Measurements from ENCODE around the gene ASXL1. TPM values are rescaled to one million over a fixed set of nuclear protein-coding genes. Genes with fewer than 3 reads are reported as not detected.

Gene ASXL1
- total RNA-seq, 1 donor from 2014 or later, result 70.2 TPM

DNA sequence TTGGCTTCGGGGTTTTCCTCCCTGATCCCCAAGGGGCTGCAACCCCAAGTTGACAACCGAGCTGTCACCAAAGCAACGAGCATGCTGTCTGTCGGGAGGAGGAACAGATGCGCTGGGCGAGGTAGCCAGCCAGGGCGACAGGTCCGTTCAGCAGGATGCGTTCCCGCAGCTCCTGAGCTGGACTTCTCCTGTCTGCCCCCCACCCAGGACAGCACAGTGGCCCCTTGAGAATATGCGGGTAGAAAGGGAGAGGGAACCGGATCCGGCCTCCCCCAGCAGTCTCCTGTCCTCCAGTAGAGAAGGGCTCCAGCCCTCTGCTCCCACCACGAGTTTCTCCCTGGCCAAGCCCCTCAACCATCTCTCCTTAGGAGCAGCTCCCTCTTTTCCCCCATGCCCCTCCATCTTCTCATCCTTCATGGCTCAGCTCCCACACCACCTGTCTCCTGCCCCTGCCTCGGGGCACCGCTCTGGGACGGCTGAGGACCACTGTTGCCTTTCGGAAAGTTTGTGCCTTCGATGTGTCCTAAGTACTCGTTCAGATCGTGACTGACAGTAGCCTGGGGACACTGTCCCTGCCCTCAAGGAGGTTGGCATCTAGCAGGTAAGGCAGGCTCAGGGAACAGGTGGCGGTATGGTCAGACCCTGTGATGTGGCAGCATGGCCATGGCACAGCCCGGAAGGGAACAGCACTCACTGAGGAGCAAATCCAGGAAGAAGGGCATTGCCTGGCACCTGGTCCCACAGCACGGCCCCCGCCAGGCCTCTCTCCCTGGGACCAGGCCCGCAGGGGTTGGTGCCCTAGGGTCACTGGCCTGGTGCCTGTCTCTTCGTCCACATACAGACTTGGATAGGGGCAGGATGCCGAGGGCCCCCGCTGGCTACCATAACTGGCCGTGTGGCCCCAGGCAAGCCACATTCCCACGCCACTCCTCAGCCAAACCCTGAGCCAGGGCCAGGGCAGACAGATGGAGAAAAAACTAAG, 96.3 kb downstream of the ASXL1 start:
- DNase-seq, result no peak

DNA sequence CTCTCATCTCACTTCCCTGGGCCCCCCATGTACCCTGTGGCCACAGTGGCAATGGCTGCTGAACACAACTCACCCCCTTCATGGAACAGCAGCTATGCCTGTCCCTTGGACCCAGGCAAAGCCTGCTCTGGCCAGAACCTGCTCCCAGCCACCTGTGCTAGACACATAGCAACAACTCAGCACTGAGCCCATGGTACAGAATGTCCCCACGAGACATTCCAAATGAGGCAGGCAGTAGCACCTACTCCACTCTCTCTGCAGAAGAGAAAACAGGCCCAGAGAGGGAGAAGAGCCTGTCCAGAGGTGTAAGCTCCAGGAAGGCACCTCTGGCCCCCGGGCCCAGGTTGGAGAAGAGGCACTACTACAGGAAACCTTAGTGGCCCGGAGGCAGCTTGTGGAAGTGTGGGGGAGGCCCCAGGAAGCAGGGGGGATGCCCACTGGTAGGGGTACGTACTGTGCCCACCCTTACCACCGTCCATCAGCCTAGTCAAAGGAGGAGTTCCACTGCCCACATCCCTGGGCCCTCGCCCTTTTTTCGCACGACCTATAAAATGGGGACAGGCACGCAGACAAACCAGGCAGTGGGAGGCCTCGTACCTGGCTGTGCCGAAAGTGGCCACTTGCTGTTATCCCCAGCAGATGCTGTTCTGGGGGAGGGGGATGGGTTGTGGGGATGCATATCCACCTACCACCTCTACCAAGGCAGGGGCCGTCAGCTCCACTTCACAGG, 97.2 kb downstream of the ASXL1 start:
- no peak for DNase-seq

DNA sequence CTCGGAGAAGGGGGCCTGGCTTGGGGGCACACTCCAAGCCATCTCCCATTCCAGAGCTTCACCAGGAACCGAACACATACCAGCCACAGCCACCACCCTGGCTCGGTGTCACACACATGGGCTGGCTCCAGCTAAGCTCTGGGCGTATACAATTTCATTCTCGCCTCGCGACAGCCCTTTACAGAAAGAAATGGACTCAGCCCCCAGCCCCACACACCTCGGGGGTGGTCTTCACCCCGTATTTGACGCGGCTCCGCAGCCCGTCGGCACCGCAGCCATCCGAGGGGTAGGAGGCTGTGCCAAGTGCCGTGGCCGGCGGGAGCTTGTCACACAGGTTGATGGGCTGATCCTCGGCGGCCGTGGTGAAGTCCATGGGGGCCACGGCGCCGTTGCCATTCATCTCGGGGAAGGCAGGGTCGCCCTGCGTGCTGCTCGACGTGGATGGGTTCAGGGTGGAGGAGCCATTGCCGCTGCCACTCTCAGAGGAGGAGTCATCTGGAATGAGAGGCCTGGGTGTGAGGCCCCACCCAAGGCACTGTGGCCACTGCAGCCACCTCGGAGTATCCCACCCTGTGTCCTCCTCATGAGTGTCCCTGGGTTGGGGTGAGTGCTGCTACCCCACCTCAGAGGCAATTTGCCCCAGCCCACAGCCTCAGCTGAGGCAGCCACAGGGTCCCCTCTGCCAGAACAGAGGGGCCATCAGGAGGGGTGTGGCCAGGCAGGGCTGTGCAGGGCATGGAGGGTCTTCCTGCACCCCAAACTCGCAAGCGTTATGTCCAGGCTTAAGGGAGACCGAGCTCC, 98.0 kb downstream of the ASXL1 start:
- no peak for DNase-seq

- DNase-seq, result peak; percentile 42
These were observed 98.8 kb downstream of the ASXL1 start for GRCh38 chr20:32456869-32457478.

GRCh38 chr20:32457479-32457986, 99.4 kb downstream of the ASXL1 start:
- DNase-seq, result peak; percentile 75

GRCh38 chr20:32458061-32458836, 100.1 kb downstream of the ASXL1 start:
- DNase-seq, result no peak

- DNase-seq, result no peak
These were observed 100.7 kb downstream of the ASXL1 start for GRCh38 chr20:32458837-32459220.

GRCh38 chr20:32460231-32460630, 102.1 kb downstream of the ASXL1 start:
- no peak for DNase-seq

GRCh38 chr20:32460683-32461320, 102.7 kb downstream of the ASXL1 start:
- DNase-seq, result no peak

DNA sequence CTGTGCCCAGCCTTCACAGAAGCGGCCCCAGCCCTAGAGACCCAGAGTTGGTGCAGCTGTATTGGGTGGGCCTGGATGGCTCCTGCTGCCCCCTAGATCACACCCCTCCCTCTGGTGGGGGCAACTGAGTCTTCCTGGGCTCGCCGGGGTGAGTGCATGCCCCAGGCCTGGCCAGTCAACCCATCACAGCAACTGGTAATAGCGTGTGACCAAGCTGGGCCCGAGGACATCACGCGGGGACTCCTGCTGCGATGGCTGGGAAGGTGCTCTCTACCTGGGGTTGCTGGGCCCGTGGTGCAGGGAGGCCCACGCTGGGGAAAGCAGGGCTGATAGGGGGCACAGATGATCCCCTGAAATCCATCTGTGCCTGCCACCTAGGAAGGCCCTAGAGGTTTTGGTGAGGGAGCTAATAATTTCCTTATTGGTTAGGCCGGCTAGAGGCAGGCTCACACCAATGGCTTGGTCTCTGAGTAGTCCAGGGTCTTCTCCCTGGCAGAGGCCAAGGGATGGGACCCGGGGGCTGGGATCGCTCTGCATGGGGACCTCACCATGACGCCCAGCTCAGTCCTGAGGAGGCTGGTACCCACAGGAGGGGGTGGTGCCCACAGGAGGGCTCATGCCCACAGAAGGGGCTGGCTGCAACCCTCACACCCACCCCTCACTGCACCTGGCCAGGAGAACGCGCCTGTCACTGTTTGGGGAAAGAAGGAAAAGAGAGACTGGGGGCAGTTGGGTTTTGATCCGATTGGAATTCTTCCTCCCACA, 103.9 kb downstream of the ASXL1 start:
- no peak for DNase-seq

DNA sequence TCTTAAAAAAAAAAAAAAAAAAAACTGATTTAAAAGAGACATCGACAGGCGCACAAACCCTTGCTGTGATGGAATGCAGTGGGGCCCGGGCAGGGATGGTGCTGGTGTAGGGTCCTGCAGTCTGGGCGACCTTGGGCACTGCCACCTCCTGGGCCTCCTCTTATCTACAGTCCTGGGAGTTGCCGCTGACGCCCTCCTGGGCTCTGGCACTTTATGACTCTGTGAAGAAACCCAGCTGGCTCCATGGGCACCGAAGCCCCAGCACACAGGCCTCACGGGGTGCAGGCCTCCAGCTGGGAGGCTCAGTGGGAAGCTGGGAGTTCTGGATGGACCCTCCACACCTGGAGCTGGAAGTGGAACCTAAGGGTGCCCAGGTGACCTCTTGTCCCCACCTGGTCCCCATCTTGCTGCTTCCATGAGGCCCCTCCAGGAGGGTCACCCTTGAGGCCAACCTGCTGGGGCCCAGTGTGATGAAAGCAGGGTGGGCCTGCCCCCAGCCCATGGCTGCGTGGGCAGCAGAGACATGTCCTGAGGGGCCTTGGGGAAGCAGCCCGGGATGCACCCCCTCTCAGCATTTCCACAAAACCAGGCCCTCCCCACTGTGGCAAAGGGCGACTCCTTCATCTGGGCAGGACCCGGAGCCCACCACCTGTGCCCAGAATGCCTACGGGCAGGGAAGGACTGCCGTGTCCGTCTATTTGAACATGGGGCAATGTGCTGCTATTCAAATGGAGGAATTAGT, 104.9 kb downstream of the ASXL1 start:
- DNase-seq, result no peak

DNA sequence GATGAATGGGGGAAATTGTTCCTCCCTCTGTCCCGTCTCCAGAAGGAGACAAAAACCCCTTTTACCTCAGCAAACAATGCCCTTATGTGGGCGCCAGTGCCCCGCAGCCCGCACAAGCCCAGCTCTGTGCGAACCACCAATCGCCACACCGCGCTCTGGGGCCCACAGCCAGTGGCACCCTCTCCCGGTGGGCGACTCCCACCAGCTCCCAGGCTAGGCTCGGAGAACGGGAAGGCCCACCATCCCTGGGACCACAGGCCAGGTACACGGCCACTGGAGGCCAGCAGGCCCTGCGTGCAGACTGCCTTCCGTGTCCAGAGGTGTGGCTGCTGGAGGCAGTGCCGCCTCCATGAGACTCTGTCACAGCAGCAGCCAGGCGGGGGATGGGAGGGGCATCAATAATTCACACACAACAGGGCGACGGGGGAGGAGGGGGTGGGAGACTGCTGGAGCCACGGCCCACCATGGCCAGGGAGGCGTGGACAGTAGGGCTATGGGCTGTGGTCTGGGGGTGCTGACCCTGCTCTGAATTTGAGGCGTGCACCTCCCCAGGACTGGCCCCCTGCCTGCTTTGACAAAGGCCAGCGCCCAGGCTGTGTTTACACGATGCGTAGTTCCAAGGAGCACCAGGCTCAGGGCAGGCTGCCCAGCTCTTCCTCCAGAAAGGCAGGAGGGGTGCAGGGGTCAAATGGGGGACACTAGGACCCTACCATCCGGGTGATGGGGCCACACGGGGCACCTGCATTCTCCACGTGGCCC, 105.7 kb downstream of the ASXL1 start:
- peak; percentile 78 for DNase-seq

GRCh38 chr20:32464401-32465091, 106.4 kb downstream of the ASXL1 start:
- no peak for DNase-seq

- DNase-seq, result no peak
These were observed 107.2 kb downstream of the ASXL1 start for GRCh38 chr20:32465092-32465900.

DNA sequence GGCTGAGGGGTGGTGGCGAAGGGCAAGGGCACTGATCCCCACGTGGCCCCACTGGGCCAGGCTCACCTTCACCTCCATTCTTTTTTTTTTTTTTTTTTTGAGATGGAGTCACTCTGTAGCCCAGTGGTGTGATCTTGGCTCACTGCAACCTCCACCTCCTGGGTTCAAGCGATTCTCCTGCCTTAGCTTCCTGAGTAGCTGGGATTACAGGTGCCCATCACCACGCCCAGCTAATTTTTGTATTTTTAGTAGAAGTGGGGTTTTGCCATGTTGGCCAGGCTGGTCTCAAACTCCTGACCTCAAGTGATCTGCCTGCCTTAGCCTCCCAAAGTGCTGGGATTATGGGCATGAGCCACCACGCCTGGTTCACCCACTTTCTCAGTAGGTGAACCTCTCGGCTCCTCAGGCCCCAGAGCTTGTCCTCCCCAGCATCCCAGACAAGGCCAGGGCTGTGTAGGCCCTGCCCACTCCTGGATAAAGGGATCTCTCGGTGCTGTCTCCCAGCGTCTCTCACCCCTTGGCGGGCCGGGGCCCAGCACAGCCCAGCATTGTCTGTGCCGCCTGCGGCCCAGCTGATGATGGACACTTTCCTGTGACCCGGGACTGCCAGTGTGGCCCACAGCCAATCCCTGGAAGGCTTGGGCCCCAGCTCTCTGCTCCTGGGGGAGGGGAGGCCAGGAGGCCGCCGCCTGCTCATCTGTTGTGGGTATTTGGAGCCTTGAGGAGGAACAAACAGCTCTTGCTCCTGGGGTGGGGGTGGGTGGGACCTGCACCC, 108.0 kb downstream of the ASXL1 start:
- peak; percentile 67 for DNase-seq
